T-helper 1 cell (primary cell): ENCODE data around the gene HOXB13.

Experiments used
- DNase-seq, 5 donors: peaks; one replicate each; pipeline ENCODE4 v3.0.0-alpha.2; 2012 to 2020

HOXB13 gene

DNA sequence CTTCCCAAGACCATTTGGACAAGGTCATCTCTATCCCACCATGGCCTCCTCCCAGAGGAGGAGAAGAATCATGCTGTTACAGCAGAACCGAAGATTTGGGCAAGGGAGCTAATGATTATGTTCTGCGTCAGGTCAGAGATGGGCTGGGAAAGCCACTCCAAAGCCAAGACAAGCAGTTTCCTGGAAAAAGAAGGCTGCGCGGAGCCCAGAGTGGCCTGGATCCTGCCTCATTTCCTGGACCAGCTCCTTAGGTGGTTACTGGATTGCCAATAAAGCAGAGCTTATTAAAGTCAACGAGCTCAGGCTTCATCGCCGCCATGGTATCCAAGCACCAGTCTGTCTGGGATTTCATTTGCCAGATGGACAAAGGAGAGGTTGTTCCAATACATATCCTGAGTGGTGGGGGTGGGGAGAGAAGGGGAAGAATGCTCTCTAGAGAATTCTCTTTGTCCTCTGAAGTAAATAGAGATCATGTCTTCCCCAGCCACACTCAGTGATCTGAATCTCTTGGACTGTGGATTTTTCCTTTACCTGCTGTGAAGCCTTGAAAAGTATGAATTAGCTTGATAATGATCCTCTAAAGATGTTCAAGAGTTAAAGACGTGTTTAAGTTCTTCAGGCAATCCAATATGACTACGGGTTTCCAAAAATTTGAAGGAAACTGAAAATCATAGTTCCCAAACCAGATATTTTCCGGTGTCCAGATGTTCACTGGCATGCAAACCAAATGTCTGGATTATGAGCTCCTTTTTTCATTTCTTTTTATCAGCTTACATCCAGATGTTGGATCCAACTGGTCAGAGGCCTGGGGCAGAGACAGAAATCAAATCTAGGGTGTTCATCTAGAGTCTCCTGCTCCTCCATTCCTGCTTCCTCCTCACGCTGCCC lies 23.9 kb downstream of the HOXB13 start:
- no peak for DNase-seq

DNA sequence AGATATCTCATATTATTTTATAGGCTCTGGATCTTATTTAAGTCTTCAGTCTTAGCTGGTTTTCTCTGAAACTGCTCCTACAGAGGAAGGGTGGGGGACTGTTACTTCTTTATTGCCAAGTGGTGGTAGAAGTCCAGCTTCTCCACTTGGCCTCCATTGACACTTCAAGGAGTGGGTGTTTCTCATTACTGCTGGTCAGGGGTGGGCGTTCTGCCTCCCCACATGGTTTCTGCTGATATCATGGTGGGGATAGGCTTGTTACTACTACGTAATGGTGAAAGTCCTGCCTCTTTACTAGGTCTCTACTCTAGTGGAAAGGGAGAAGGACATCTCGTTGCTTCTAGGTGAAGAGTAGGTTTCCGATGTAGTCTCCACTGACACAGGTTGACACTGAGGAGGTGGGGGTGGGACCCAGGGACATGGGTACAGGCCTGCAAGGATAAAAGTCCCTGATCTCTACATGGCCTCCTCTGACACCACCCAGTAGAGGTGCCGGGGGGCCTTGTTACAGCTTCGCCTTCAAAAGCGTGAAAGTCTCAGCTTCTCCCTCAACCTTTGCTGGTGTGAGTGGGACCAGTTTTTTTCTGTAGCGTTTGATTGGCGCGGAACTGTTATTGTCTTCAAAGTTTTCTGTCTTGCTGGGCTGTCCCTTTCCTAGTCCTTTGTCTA lies 26.6 kb downstream of the HOXB13 start:
- no peak for DNase-seq

DNA sequence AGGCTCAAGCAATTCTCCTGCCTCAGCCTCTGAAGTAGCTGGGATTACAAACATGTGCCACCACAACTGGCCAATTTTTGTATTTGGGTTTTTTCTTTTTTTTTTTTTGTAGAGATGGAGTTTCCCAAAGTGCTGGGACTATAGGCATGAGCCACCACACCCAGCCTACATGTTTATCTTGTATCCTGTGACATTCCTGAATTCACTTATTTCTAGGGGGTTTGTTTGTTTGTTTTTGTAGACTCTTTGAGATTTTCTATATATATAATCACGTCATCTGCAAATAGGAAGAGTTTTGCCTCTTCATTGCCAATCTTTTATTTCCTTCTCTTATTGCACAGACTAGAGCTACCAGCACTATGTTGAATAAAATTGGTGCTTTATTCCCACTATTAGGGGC lies 35.4 kb downstream of the HOXB13 start:
- no peak for DNase-seq

DNA sequence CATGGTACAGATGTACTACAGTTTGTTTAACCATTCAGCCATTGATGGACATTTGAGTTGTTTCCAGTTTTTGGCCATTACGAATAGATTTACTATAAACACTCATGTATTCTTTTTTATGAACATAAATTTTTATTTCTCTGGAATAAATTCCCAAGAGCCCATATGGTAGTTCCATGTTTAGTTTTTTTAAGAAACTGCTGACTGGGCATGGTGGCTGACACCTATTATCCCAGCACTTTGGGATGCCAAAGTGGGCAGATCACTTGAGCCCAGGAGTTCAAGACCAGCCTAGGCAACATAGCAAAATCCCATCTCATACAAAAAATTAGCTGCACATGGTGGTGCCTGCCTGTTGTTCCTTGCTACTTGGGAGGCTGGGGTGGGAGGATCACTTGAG lies 36.5 kb downstream of the HOXB13 start:
- no peak for DNase-seq

DNA sequence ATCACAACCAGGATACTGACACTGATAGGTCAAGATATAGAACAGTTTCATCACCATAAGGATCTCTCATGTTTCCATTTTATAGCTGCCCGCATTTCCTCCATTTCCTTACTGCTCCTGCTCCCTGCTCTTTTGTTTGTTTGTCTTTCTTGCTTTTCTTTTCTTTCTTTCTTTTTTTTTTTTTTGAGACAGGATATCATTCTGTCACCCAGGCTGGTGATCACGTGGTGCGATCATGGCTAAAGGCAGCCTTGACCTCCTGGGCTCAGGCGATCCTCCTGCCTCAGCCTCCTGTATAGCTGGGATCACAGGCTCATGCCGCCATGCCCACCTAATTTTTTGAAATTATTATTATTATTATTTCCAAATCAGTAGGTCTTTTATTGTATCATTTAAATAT lies 37.9 kb downstream of the HOXB13 start:
- DNase-seq, result no peak

DNA sequence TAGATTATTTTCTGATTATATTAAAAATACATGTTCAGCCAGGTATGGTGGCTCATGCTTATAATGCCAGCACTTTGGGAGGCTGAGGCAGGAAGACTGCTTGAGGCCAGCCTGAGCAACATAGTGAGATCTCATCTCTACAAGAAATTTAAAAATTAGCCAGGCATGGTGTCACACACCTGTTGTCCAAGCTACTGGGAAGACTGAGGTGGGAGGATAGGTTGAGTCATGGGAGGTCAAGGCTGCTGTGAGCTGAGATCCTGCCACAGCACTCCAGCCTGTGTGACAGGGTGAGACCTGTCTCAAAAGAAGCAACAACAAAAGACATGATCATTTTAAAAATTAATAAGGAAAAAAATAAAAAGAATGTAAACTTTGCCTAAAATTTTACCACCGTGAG lies 46.9 kb downstream of the HOXB13 start:
- DNase-seq, result no peak

DNA sequence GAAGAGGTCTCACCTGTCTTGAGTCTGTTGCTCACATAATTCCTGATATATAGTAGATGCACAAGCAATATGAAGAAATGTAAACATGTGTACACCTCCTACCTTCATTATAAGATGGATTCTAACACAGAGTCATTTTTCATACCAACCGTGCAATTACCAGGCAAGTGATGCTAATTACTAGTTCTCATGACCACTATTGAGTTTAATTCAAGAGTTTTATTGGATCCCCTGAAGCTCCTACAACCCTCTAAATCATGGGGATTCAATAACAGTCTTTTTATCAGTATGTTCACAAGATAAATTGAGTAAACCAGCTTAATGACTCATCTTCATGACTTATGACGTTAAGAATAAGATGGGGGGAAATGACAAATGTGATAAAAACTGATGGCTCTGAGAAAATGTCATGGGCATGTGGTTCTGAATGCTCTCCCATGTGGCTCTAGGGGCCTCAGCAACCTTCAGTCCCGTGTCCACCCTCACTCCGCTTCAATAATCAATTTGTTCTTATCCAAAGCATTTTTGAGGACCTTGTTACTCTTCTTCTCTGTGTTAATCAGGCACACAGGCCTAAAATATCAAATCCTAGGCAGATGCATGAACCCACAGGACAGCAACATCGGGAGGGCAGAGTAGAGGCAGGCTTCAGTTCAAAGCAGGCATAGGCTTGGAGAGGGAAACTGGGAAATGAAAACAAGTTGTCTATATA lies 49.0 kb downstream of the HOXB13 start:
- DNase-seq, result no peak

DNA sequence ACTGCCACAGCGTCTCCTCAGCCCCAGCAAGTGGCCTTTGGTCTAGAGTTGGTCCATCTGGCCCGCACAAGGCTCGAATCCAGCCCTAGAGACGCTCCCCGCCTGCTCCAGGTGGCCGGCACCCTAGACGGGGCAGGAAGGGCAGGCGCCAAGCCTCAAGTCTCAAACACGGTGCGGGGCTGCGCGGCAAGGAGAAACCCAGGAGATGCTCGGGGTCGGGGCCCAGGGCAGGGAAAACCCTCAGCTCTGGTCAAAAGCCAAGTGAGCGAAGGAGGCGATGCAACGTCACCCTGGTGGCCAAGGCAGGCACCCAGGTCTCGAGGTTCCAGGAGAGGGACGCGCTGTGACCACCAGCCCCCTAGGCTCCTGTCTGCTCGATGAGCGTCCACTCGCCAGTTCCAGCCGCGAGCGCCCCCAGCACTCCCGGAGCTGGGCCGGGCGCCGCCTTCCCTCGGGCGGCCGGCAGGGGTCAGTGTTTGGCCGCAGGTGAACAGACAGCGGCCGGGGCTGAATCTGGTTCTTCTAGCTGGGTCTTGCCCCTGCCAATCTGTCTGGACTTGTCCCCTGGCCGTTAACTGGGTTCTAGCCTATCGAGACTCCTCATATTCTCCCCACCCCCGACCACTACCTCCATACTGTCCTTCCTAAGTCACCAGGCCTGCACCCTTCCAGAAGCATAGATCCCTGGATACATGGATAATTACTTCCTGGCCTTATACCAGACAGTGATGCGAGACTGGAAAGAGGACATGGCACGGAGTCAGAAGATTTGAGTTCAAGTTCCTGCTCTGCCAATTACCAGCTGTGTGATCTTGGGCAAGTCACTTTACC lies 50.2 kb downstream of the HOXB13 start:
- DNase-seq, result peak; percentile 33 to 59 (median 50)

DNA sequence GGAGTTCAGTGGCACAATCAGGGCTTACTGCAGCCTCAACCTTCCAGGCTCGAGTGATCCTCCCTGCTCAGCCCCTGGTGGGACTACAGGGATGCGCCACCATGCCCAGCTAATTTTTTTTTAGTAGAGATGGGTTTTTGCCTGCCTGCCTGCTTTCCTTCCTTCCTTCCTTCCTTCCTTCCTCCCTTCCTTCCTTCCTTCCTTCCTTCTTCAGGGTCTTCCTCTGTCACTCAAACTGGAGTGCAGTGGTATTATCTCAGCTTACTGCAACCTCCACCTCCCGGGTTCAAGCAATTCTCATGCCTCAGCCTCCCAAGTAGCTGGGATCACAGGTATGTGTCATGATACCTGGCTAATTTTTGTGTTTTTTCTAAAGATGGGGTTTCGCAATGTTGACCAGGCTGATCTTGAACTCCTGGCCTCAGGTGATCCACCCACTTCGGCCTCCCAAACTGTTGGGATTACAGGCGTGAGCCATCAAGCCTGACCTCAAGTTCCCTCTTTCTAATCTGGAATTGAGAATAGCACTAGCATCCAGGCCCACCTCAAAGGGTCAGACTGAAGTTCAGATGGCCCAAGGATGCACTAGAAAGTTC lies 51.5 kb downstream of the HOXB13 start:
- DNase-seq, result no peak
